Breast epithelium (tissue), 3 donors: ENCODE measurements around the gene SPPL3.

Experiments used
- POLR2A ChIP-seq: fragments of 450-650 bp; IDR thresholded peaks from one replicate; pipeline ENCODE4 v1.6.1; 2016; ENCODE audit warnings: antibody characterized with exemption, mild to moderate bottlenecking, moderate library complexity
- POLR2AphosphoS5 ChIP-seq, 3 donors: sonication (generic); formaldehyde crosslinking; IDR thresholded peaks; one replicate each; pipeline ENCODE4 v1.6.1; 2017; ENCODE audit warnings: antibody characterized with exemption in 3 of 3
- TF ChIP-seq, protein P1 (sequence below), 3 donors: fragments of 450-650 bp; IDR thresholded peaks; one replicate each; pipeline ENCODE4 v1.5.1; 2016 to 2017; ENCODE audit warnings: antibody characterized with exemption in 3 of 3, mild to moderate bottlenecking in 3 of 3, moderate library complexity in 3 of 3

DNA sequence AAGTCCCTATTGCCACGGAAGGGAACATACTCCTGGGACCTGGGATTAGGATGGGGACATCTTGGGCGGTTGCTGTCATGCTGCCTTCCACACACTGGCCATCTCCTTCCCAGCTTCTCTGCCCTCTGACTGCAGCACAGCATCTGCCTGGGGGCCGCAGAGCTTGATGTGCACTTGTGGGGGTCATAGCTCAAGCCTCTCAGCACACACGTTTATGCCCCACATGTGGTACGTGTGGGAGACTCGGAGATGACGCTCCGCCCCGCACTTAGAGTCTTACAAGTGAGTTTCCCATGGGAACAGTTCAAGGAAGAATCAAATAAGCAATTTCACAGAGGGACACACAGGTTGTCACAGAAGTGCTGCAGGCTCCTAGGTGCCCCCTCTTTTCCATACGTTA is 169.9 kb downstream of the SPPL3 start:
- TF ChIP-seq, protein P1, sequence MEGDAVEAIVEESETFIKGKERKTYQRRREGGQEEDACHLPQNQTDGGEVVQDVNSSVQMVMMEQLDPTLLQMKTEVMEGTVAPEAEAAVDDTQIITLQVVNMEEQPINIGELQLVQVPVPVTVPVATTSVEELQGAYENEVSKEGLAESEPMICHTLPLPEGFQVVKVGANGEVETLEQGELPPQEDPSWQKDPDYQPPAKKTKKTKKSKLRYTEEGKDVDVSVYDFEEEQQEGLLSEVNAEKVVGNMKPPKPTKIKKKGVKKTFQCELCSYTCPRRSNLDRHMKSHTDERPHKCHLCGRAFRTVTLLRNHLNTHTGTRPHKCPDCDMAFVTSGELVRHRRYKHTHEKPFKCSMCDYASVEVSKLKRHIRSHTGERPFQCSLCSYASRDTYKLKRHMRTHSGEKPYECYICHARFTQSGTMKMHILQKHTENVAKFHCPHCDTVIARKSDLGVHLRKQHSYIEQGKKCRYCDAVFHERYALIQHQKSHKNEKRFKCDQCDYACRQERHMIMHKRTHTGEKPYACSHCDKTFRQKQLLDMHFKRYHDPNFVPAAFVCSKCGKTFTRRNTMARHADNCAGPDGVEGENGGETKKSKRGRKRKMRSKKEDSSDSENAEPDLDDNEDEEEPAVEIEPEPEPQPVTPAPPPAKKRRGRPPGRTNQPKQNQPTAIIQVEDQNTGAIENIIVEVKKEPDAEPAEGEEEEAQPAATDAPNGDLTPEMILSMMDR (IDR thresholded peaks at IDR 0.05) = no peak
- TF ChIP-seq POLR2AphosphoS5 (IDR thresholded peaks at IDR 0.05) = no peak
- no peak for TF ChIP-seq POLR2A
